ENCODE measurements around the gene C11orf21. TPM values are rescaled to one million over a fixed set of nuclear protein-coding genes. Genes with fewer than 3 reads are reported as not detected.
A peak's percentile ranks its signal among the peaks of the same experiment; 100 is the strongest.

The C11orf21 gene
- total RNA-seq (2014; rRNA removed; shearing (Covaris generic)): 0.47 TPM in 1 of 2 replicates, not detected in the other
- 1.9 and 2.5 TPM in 2 replicates for total RNA-seq (2022)
- Bru-seq, nascent RNA: percentile 16 among the genes with signal in this experiment
- percentile 28 among the genes with signal in this experiment for BruChase-seq, experiment 1, labeled RNA remaining after a 6-hour chase
- BruChase-seq, experiment 2, labeled RNA remaining after a 2-hour chase: percentile 22 among the genes with signal in this experiment
- long read RNA-seq, partial matches to known transcripts: 2 of 5 reads
- long read RNA-seq, other reads (novel, unspliced or antisense): 3 of 5 reads

DNA sequence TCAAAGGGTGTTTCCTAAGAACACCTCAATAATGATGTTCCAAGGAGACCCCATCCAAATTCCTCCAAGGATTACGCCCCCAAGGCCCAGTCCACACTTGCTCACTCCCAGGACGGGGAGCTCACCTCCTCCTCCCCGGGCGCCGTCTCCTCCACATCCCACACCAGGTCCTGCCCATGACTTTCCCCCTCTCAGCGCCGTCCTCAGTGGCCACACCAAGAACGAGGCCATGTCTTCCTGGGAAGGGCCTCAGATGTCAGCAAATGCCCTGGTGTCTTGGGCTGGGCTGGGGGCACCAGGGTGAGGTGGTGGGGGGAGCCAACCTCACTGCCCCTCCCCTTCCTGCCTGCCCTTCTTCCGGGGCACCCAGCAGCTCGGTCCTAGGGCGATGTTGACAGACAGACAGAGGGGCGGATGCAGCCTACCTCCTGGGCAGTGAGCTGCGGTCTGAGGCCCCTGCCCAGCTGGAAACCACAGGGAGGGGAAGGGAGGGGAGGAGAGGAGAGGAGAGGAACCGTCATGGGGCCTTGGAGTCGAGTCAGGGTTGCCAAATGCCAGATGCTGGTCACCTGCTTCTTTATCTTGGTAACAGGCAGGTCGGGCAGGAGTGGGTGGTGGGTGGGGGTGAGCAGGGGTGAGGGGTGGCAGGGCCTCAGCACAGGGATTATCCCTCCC lies at the start of gene C11orf21, which contains the start of gene TSPAN32:
C11orf21 (minus strand) TSS at position 288 of the 675 bp plus-strand sequence; CDS start at position 178, 110 bp downstream.
TSPAN32 (plus strand) TSS at position 383 of the 675 bp plus-strand sequence; CDS start at position 520, 137 bp downstream.
- no peaks in the 10 kb centered on the region for H4K20me1 ChIP-seq (ENCODE audit: insufficient read depth, low read length)

DNA sequence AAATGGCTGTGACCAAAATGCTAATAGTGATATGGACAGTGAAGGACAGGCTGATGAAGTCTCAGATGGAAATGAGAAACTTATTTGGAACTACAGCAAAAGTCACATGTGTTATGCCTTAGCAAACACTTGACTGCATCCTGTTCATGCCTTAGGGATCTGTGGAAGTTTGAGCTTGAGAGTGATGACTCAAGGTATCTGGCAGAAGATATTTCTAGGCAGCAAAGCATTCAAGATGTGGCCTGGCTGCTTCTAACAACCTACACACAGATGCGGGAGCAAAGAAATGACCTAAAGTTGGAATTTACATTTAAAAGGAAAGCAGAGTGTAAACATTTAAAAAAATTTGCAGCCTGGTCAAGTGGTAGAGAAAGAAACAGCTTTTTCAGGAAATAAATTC lies 47.3 kb upstream of the C11orf21 start:
- Histone ChIP-seq H3K27ac (ENCODE audit: low read depth, low read length, poor library complexity, severe bottlenecking) (no peak overlapping the region), H3K4me1 (ENCODE audit: insufficient read depth, low read length, poor library complexity, severe bottlenecking) (no peaks in the 10 kb centered on the region), H2AFZ (ENCODE audit: low read length) (no peak overlapping the region), H3K79me2 (ENCODE audit: insufficient read depth, low read depth, low read length) (no peaks in the 10 kb centered on the region), H3K9me3 (ENCODE audit: low read length) (no peaks in the 10 kb centered on the region), H3K9me2 (ENCODE audit: insufficient read depth, low read length) (no peaks in the 10 kb centered on the region), H3K36me3 (ENCODE audit: insufficient read depth, low read length) (no peaks in the 10 kb centered on the region), H3K4me3 (ENCODE audit: low read depth, low read length, poor library complexity, severe bottlenecking) (no peak overlapping the region), H4K20me1 (ENCODE audit: insufficient read depth, low read length) (no peaks in the 10 kb centered on the region), H3K4me2 (ENCODE audit: low read length) (no peak overlapping the region)
- DNase-seq (ENCODE audit: low spot score): peak; percentile 9
- no peak for TF ChIP-seq EZH2phosphoT487 (IDR thresholded peaks at IDR 0.05; ENCODE audit: borderline replicate concordance, low read depth, low read length)
- TF ChIP-seq, protein P1, sequence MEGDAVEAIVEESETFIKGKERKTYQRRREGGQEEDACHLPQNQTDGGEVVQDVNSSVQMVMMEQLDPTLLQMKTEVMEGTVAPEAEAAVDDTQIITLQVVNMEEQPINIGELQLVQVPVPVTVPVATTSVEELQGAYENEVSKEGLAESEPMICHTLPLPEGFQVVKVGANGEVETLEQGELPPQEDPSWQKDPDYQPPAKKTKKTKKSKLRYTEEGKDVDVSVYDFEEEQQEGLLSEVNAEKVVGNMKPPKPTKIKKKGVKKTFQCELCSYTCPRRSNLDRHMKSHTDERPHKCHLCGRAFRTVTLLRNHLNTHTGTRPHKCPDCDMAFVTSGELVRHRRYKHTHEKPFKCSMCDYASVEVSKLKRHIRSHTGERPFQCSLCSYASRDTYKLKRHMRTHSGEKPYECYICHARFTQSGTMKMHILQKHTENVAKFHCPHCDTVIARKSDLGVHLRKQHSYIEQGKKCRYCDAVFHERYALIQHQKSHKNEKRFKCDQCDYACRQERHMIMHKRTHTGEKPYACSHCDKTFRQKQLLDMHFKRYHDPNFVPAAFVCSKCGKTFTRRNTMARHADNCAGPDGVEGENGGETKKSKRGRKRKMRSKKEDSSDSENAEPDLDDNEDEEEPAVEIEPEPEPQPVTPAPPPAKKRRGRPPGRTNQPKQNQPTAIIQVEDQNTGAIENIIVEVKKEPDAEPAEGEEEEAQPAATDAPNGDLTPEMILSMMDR (conservative IDR thresholded peaks at IDR 0.05; ENCODE audit: low read length): no peak
- BruUV-seq (replicated peaks): no TSS peak
- intact Hi-C loops (cut with micrococcal nuclease; ENCODE audit: unreplicated experiment): no loop called here
- CTCF ChIA-PET (ENCODE audit: unreplicated experiment): no interaction called here
- POLR2A ChIA-PET: no interaction called here

More for the DNA sequence above, at the start of gene C11orf21, which contains the start of gene TSPAN32:
- Histone ChIP-seq H3K27ac (ENCODE audit: low read depth, low read length, poor library complexity, severe bottlenecking) (no peak within 1 kb of the TSS), H3K9me2 (ENCODE audit: insufficient read depth, low read length) (no peaks in the 10 kb centered on the region), H3K4me1 (ENCODE audit: insufficient read depth, low read length, poor library complexity, severe bottlenecking) (peaks cover 8% of the 10 kb centered on the region), H3K4me2 (ENCODE audit: low read length) (0 out of 2 replicates have a peak within 1 kb of the TSS, but pooled peaks have one; percentile 8), H3K9me3 (ENCODE audit: low read length) (no peaks in the 10 kb centered on the region), H3K79me2 (ENCODE audit: insufficient read depth, low read depth, low read length) (no peaks in the 10 kb centered on the region), H2AFZ (ENCODE audit: low read length) (peak within 1 kb of the TSS; percentile 57), H3K4me3 (ENCODE audit: low read depth, low read length, poor library complexity, severe bottlenecking) (no peak within 1 kb of the TSS), H3K36me3 (ENCODE audit: insufficient read depth, low read length) (no peaks in the 10 kb centered on the region)
- no TSS peak for BruUV-seq (replicated peaks)
- ChIA-PET CTCF (ENCODE audit: unreplicated experiment) (interaction anchor here (0.8 kb wide), 1 partner anchor 123 kb away, joined by 3 read pairs; no protein-coding TSS in a partner anchor), POLR2A (interaction anchor here (0.5 kb wide), 1 partner anchor 76 kb away, joined by 3 read pairs; no protein-coding TSS in a partner anchor)
- no peak for TF ChIP-seq EZH2phosphoT487 (IDR thresholded peaks at IDR 0.05; ENCODE audit: borderline replicate concordance, low read depth, low read length)
- TF ChIP-seq, protein P1 (conservative IDR thresholded peaks at IDR 0.05; ENCODE audit: low read length): no peak
- peak; percentile 37 for DNase-seq (ENCODE audit: low spot score)
- intact Hi-C loops (cut with micrococcal nuclease; ENCODE audit: unreplicated experiment): no loop called here

Measured in OCI-LY7 (cell line).